OCI-LY7 (cell line): ENCODE results near the gene LVRN. TPM values are rescaled to one million over a fixed set of nuclear protein-coding genes. Genes with fewer than 3 reads are reported as not detected.

ENCODE experiments used
- BruUV-seq: library from RNA; stranded (reverse); fragments of 400-500 nt; replicated peaks from 2 replicates; lab custom pipeline; 2021; lab: Mats Ljungman, UMichigan
- CTCF ChIA-PET: fragments of 300-600 bp; sonication (Branson Sonifier 250); formaldehyde crosslinking; loops from one replicate; lab custom pipeline; 2022; ENCODE audit warnings: antibody characterized with exemption; ENCODE audit not compliant: unreplicated experiment; lab: Charles Lee
- POLR2A ChIA-PET: fragments of 300-600 bp; sonication (Branson Sonifier 250); formaldehyde crosslinking; loops from one replicate; lab custom pipeline; 2022; ENCODE audit warnings: antibody characterized with exemption; lab: Charles Lee
- DNase-seq: peaks from one replicate; pipeline ENCODE4 v3.0.0-alpha.2; 2015; ENCODE audit warnings: low spot score
- H2AFZ ChIP-seq: fragments of 200-600 bp; sonication (generic), shearing (Covaris generic); 2 replicates; pipeline ENCODE4 v1.6.1; 2014; ENCODE audit warnings: mild to moderate bottlenecking, antibody characterized with exemption, low read length, moderate library complexity
- H3K27ac ChIP-seq: fragments of 200-600 bp; sonication (generic); 2 replicates; pipeline ENCODE4 v1.5.1; 2014; ENCODE audit warnings: mixed run types, low read depth, mild to moderate bottlenecking, moderate library complexity, low read length, inconsistent platforms; ENCODE audit not compliant: poor library complexity, severe bottlenecking
- H3K36me3 ChIP-seq: fragments of 200-600 bp; sonication (generic); 2 replicates; pipeline ENCODE4 v1.6.1; 2014; ENCODE audit warnings: mild to moderate bottlenecking, antibody characterized with exemption, low read length, moderate library complexity, mixed read lengths; ENCODE audit not compliant: insufficient read depth
- H3K4me1 ChIP-seq: fragments of 200-600 bp; sonication (generic); 2 replicates; pipeline ENCODE4 v1.5.1; 2014; ENCODE audit warnings: mild to moderate bottlenecking, low read length; ENCODE audit not compliant: insufficient read depth, poor library complexity, severe bottlenecking
- H3K4me2 ChIP-seq: fragments of 200-600 bp; sonication (generic); 2 replicates; pipeline ENCODE4 v1.6.1; 2014; ENCODE audit warnings: mild to moderate bottlenecking, low read length
- H3K4me3 ChIP-seq: fragments of 200-600 bp; sonication (generic); 2 replicates; pipeline ENCODE4 v1.5.1; 2014; ENCODE audit warnings: mild to moderate bottlenecking, low read depth, low read length; ENCODE audit not compliant: poor library complexity, severe bottlenecking
- H3K79me2 ChIP-seq: fragments of 200-600 bp; sonication (generic); 2 replicates; pipeline ENCODE4 v1.6.1; 2016; ENCODE audit warnings: low read depth, mild to moderate bottlenecking, low read length, moderate library complexity, mixed read lengths; ENCODE audit not compliant: insufficient read depth
- H3K9me2 ChIP-seq: fragments of 200-600 bp; sonication (generic); 2 replicates; pipeline ENCODE4 v1.6.1; 2016; ENCODE audit warnings: mild to moderate bottlenecking, low read length, mixed read lengths; ENCODE audit not compliant: insufficient read depth
- H3K9me3 ChIP-seq: fragments of 200-600 bp; sonication (generic); 2 replicates; pipeline ENCODE4 v1.6.1; 2014; ENCODE audit warnings: mild to moderate bottlenecking, mixed run types, low read length, mixed read lengths
- H4K20me1 ChIP-seq: fragments of 200-600 bp; sonication (generic); 2 replicates; pipeline ENCODE4 v1.6.1; 2014; ENCODE audit warnings: mild to moderate bottlenecking, antibody characterized with exemption, low read length, moderate library complexity, mixed read lengths; ENCODE audit not compliant: insufficient read depth
- CTCF ChIP-seq: fragments of 200-600 bp; sonication (generic); conservative IDR thresholded peaks from 2 replicates; pipeline ENCODE4 v1.5.1; 2014; ENCODE audit warnings: mild to moderate bottlenecking, antibody characterized with exemption, low read length, moderate library complexity, mixed read lengths
- EZH2phosphoT487 ChIP-seq: fragments of 200-600 bp; sonication (generic); IDR thresholded peaks from 2 replicates; pipeline ENCODE4 v1.6.1; 2018; ENCODE audit warnings: low read depth, borderline replicate concordance, mild to moderate bottlenecking, mixed run types, antibody characterized with exemption, low read length, moderate library complexity, mixed read lengths
- intact Hi-C: fragments of 100-400 bp; cut with micrococcal nuclease; formaldehyde crosslinking; loops from one replicate; pipeline ENCODE4 v1.10.0; 2022; ENCODE audit not compliant: unreplicated experiment
- total RNA-seq, 2 experiments: library from RNA; depleted of rRNA in 1 of 2; stranded (reverse); fragments of >200 nt in 1 of 2; shearing (Covaris generic) in 1 of 2; gene quantifications; 2 replicates each; pipeline ENCODE4 v1.2.3, GENCODE V29; 2014 to 2022

The LVRN gene
- total RNA-seq, 2 experiments from 2014 or later = not detected

- no peaks in the 10 kb centered on the region for H3K79me2 ChIP-seq
- no peaks in the 10 kb centered on the region for H3K36me3 ChIP-seq
- no peak for DNase-seq
- no peak for TF ChIP-seq EZH2phosphoT487
- no peak for TF ChIP-seq CTCF
- no peaks in the 10 kb centered on the region for H4K20me1 ChIP-seq
- intact Hi-C loops = no loop called here
- no peaks in the 10 kb centered on the region for H3K4me1 ChIP-seq
- POLR2A ChIA-PET = interaction anchor here (0.5 to 1.4 kb wide), 2 partner anchors 17 to 312 kb away, joined by 3 to 4 read pairs; no protein-coding TSS in a partner anchor
- CTCF ChIA-PET = no interaction called here
- no peak overlapping the region for H3K27ac ChIP-seq
- BruUV-seq = no TSS peak
- no peak overlapping the region for H3K4me2 ChIP-seq
- no peaks in the 10 kb centered on the region for H3K9me2 ChIP-seq
- H2AFZ ChIP-seq = no peak overlapping the region
- no peaks in the 10 kb centered on the region for H3K9me3 ChIP-seq
- H3K4me3 ChIP-seq = no peak overlapping the region
Observed at GRCh38 chr5:116011046-116011445, 48.8 kb downstream of the LVRN start.

- ChIA-PET CTCF (no interaction called here), POLR2A (interaction anchor here (0.5 to 0.6 kb wide), 2 partner anchors 87 to 103 kb away, joined by 3 read pairs; no protein-coding TSS in a partner anchor)
- Histone ChIP-seq H3K4me1 (no peaks in the 10 kb centered on the region), H2AFZ (no peak overlapping the region), H3K4me2 (no peak overlapping the region), H3K27ac (no peak overlapping the region), H3K79me2 (no peaks in the 10 kb centered on the region), H3K4me3 (no peak overlapping the region), H3K9me3 (no peaks in the 10 kb centered on the region), H3K36me3 (no peaks in the 10 kb centered on the region), H3K9me2 (no peaks in the 10 kb centered on the region), H4K20me1 (no peaks in the 10 kb centered on the region)
- no peak for TF ChIP-seq CTCF
- TF ChIP-seq EZH2phosphoT487 = no peak
- no TSS peak for BruUV-seq
- no peak for DNase-seq
- intact Hi-C loops = no loop called here
Observed at GRCh38 chr5:116013207-116013785, 51.0 kb downstream of the LVRN start.

- H3K79me2 ChIP-seq = no peaks in the 10 kb centered on the region
- no peak for DNase-seq
- H3K27ac ChIP-seq = no peak overlapping the region
- TF ChIP-seq CTCF (no peak), EZH2phosphoT487 (no peak)
- no peak overlapping the region for H2AFZ ChIP-seq
- no peaks in the 10 kb centered on the region for H4K20me1 ChIP-seq
- BruUV-seq = no TSS peak
- H3K36me3 ChIP-seq = no peaks in the 10 kb centered on the region
- H3K4me2 ChIP-seq = no peak overlapping the region
- H3K4me1 ChIP-seq = no peaks in the 10 kb centered on the region
- H3K9me2 ChIP-seq = no peaks in the 10 kb centered on the region
- intact Hi-C loops = loop anchor here (2.0 kb wide), 1 partner anchor 67 kb away; no protein-coding TSS in a partner anchor
- CTCF ChIA-PET = no interaction called here
- POLR2A ChIA-PET = no interaction called here
- H3K9me3 ChIP-seq = no peaks in the 10 kb centered on the region
- no peak overlapping the region for H3K4me3 ChIP-seq
Observed at GRCh38 chr5:116013936-116014335, 51.7 kb downstream of the LVRN start.
